Gastrocnemius medialis (tissue), 4 donors: Measurements from ENCODE around the gene CYTH1.

Experiments used
- POLR2A ChIP-seq, 2 donors: fragments of 450-650 bp; IDR thresholded peaks; one replicate each; pipeline ENCODE4 v1.6.1; 2017; ENCODE audit warnings: antibody characterized with exemption in 2 of 2, mild to moderate bottlenecking in 2 of 2, moderate library complexity in 2 of 2
- TF ChIP-seq, protein P1 (sequence below), 5 experiments: fragments of 450-650 bp in 3 of 5; fragments of 200-600 bp in 2 of 5; sonication (generic) in 2 of 5; IDR thresholded peaks in 4 of 5; conservative IDR thresholded peaks in 1 of 5; 1 replicate in 4 of 5; 2 replicates in 1 of 5; pipeline ENCODE4 v1.5.1; 2016 to 2019; ENCODE audit warnings: antibody characterized with exemption in 5 of 5, mild to moderate bottlenecking in 3 of 5, moderate library complexity in 3 of 5

DNA sequence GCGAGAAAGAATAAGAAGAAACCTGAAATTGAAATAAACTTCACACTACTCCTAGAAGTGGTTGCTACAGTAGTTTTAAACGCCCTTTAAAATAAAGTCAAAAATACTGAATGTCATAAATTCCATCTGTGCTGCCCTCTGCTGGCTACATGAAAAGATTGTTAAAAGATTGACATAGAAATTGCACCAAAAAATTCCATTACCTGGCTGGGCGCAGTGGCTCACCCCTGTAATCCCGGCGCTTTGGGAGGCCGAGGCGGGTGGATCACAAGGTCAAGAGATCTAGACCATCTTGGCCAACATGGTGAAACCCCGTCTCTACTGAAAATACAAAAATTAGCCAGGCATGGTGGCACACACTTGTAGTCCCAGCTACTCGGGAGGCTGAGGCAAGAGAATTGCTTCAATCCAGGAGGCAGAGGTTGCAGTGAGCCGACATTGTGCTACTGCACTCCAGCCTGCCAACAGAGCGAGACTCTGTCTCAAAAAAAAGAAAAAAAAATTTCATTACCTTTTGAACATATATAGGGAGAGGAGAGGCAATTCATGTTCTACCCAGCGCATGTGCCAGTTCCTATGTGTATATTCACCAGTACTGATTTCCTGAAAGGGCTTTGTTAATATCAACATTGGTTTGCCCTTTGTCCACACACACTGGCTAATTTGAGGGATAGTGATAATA lies 36.5 kb downstream of the CYTH1 start:
- TF ChIP-seq, protein P1, sequence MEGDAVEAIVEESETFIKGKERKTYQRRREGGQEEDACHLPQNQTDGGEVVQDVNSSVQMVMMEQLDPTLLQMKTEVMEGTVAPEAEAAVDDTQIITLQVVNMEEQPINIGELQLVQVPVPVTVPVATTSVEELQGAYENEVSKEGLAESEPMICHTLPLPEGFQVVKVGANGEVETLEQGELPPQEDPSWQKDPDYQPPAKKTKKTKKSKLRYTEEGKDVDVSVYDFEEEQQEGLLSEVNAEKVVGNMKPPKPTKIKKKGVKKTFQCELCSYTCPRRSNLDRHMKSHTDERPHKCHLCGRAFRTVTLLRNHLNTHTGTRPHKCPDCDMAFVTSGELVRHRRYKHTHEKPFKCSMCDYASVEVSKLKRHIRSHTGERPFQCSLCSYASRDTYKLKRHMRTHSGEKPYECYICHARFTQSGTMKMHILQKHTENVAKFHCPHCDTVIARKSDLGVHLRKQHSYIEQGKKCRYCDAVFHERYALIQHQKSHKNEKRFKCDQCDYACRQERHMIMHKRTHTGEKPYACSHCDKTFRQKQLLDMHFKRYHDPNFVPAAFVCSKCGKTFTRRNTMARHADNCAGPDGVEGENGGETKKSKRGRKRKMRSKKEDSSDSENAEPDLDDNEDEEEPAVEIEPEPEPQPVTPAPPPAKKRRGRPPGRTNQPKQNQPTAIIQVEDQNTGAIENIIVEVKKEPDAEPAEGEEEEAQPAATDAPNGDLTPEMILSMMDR (IDR thresholded peaks at IDR 0.05 in 4 of 5, conservative IDR thresholded peaks at IDR 0.05 in 1 of 5), result peak; percentile 36 to 61 (median 57)
- no peak for TF ChIP-seq POLR2A (IDR thresholded peaks at IDR 0.05)
